A549 (cell line): ENCODE results near the gene GCDH. TPM values are rescaled to one million over a fixed set of nuclear protein-coding genes. Genes with fewer than 3 reads are reported as not detected.

Experiments
- ATAC-seq, 2 experiments: fragments of 200-7000 bp in 1 of 2; fragments of >200 bp in 1 of 2; cut with Nextera tagmentation in 1 of 2; cut with Tn5 transposase in 1 of 2; 3 replicates each; pipeline versions ENCODE4 v1.8.0 to v1.9.1; 2018 to 2020; ENCODE audit warnings: mild to moderate bottlenecking in 1 of 2, moderate library complexity in 1 of 2
- CTCF ChIA-PET: fragments of 300-600 bp; sonication (Branson Sonifier 250); formaldehyde crosslinking; extraction: SDS; loops from one replicate; lab custom pipeline; 2021; ENCODE audit warnings: antibody characterized with exemption, inconsistent platforms; lab: Yijun Ruan, JAX
- POLR2A ChIA-PET: fragments of 350-600 bp; formaldehyde crosslinking; extraction: SDS; loops from one replicate; lab custom pipeline; 2021; ENCODE audit warnings: antibody characterized with exemption, inconsistent platforms; lab: Yijun Ruan, JAX
- DNase-seq, 2 experiments: peaks; one replicate each; pipeline versions ENCODE4 v3.0.0 to v3.0.0-alpha.2; 2011 to 2016; ENCODE audit warnings: low read depth in 1 of 2, low spot score in 1 of 2
- FAIRE-seq: peaks from 2 replicates; lab custom pipeline; 2011; peaks lifted over from hg19 to GRCh38; lab: Jason Lieb, UNC
- H3K27ac ChIP-seq, 2 experiments: fragments of >200 bp; sonication (Bioruptor Twin); formaldehyde crosslinking; 3 replicates each; pipeline ENCODE4 v1.5.1; 2016 to 2017
- H3K4me1 ChIP-seq: fragments of >200 bp; sonication (Bioruptor Twin); formaldehyde crosslinking; 3 replicates; pipeline ENCODE4 v1.6.1; 2016
- H3K4me2 ChIP-seq: fragments of >200 bp; sonication (Bioruptor Twin); formaldehyde crosslinking; 3 replicates; pipeline ENCODE4 v1.6.1; 2016
- H3K4me3 ChIP-seq: fragments of >200 bp; sonication (Bioruptor Twin); formaldehyde crosslinking; 3 replicates; pipeline ENCODE4 v1.5.1; 2016
- H3K9me3 ChIP-seq: fragments of >200 bp; sonication (Bioruptor Twin); formaldehyde crosslinking; 3 replicates; pipeline ENCODE4 v1.6.1; 2016
- BCL3 ChIP-seq: fragments of >200 bp; sonication (Bioruptor Twin); formaldehyde crosslinking; IDR thresholded peaks from 3 replicates; pipeline ENCODE4 v1.6.1; 2016
- BHLHE40 ChIP-seq: IDR thresholded peaks from 2 replicates; pipeline ENCODE4 v1.6.1; 2012; ENCODE audit warnings: low read depth, low read length, inconsistent platforms
- EHMT2 ChIP-seq: fragments of 200-600 bp; sonication (generic); IDR thresholded peaks from 2 replicates; pipeline ENCODE4 v1.6.1; 2016; ENCODE audit warnings: antibody characterized with exemption, low read depth, mild to moderate bottlenecking, moderate library complexity
- ESRRA ChIP-seq: fragments of 150-350 bp; IDR thresholded peaks from 2 replicates; pipeline ENCODE4 v1.6.1; 2014; ENCODE audit warnings: mild to moderate bottlenecking, low read length, borderline replicate concordance
- FOSB ChIP-seq: fragments of 250-450 bp; sonication (Bioruptor Pico); IDR thresholded peaks from 2 replicates; pipeline ENCODE4 v1.5.0; 2020; ENCODE audit warnings: mild to moderate bottlenecking, moderate library complexity
- FOSL2 ChIP-seq, 2 experiments: fragments of 450-650 bp in 1 of 2; fragments of >200 bp in 1 of 2; sonication (Bioruptor Twin) in 1 of 2; formaldehyde crosslinking; IDR thresholded peaks; 2 replicates each; pipeline versions ENCODE4 v1.5.0 to v1.6.1; 2016 to 2020; ENCODE audit warnings: mild to moderate bottlenecking in 1 of 2, moderate library complexity in 1 of 2
- HMGXB4 ChIP-seq: fragments of 250-450 bp; sonication (Bioruptor Pico); IDR thresholded peaks from 2 replicates; pipeline ENCODE4 v1.5.0; 2021; ENCODE audit warnings: mild to moderate bottlenecking, moderate library complexity, borderline replicate concordance
- HOXB13 ChIP-seq: fragments of 250-450 bp; sonication (Bioruptor Pico); IDR thresholded peaks from 2 replicates; pipeline ENCODE4 v1.5.0; 2020; ENCODE audit warnings: low read depth, mild to moderate bottlenecking, moderate library complexity
- HOXB5 ChIP-seq: fragments of 250-450 bp; sonication (Bioruptor Pico); IDR thresholded peaks from 2 replicates; pipeline ENCODE4 v1.5.0; 2020; ENCODE audit warnings: mild to moderate bottlenecking, moderate library complexity
- JUN ChIP-seq, 2 experiments: fragments of >200 bp; sonication (Bioruptor Twin); formaldehyde crosslinking; IDR thresholded peaks; 2 replicates in 1 of 2; 3 replicates in 1 of 2; pipeline ENCODE4 v1.6.1; 2016 to 2017
- KDM5A ChIP-seq: fragments of 200-600 bp; sonication (generic); IDR thresholded peaks from 2 replicates; pipeline ENCODE4 v1.6.1; 2016; ENCODE audit warnings: antibody characterized with exemption, mild to moderate bottlenecking
- MAX ChIP-seq: IDR thresholded peaks from 2 replicates; pipeline ENCODE4 v1.6.1; 2012
- NPAS2 ChIP-seq: fragments of 250-450 bp; sonication (Bioruptor Pico); IDR thresholded peaks from 2 replicates; pipeline ENCODE4 v1.8.0; 2022; ENCODE audit warnings: mild to moderate bottlenecking, moderate library complexity, borderline replicate concordance
- PHF8 ChIP-seq: fragments of 200-600 bp; sonication (generic); IDR thresholded peaks from 2 replicates; pipeline ENCODE4 v1.6.1; 2016; ENCODE audit warnings: low read depth, mild to moderate bottlenecking, antibody characterized with exemption, moderate library complexity, borderline replicate concordance
- POLR2A ChIP-seq: IDR thresholded peaks from 2 replicates; pipeline ENCODE4 v1.6.1; 2012; ENCODE audit warnings: mild to moderate bottlenecking, low read length
- POLR2AphosphoS2 ChIP-seq: conservative IDR thresholded peaks from 2 replicates; pipeline ENCODE4 v1.6.1; 2012; ENCODE audit warnings: low read length, improper control_type of control experiment, inconsistent platforms
- RAD21 ChIP-seq, 2 experiments: fragments of >200 bp in 1 of 2; sonication (Bioruptor Twin) in 1 of 2; formaldehyde crosslinking in 1 of 2; IDR thresholded peaks in 1 of 2; conservative IDR thresholded peaks in 1 of 2; 2 replicates in 1 of 2; 3 replicates in 1 of 2; pipeline ENCODE4 v1.6.1; 2012 to 2018; ENCODE audit warnings: inconsistent platforms in 1 of 2
- REST ChIP-seq: fragments of 200-600 bp; sonication (generic); IDR thresholded peaks from 2 replicates; pipeline ENCODE4 v1.6.1; 2016; ENCODE audit warnings: antibody characterized with exemption, mild to moderate bottlenecking, moderate library complexity
- RFX5 ChIP-seq: fragments of 450-650 bp; IDR thresholded peaks from 2 replicates; pipeline ENCODE4 v1.7.1; 2014; ENCODE audit warnings: antibody characterized with exemption, mild to moderate bottlenecking, moderate library complexity
- TFCP2L1 ChIP-seq: fragments of 250-450 bp; sonication (Bioruptor Pico); IDR thresholded peaks from 2 replicates; pipeline ENCODE4 v1.5.0; 2021; ENCODE audit warnings: mild to moderate bottlenecking
- TP53 ChIP-seq: fragments of 250-450 bp; sonication (Bioruptor Pico); IDR thresholded peaks from 2 replicates; pipeline ENCODE4 v1.5.0; 2021; ENCODE audit warnings: mild to moderate bottlenecking, moderate library complexity
- ZNF302 ChIP-seq: fragments of 250-450 bp; sonication (Bioruptor Pico); IDR thresholded peaks from 2 replicates; pipeline ENCODE4 v1.9.0; 2021; ENCODE audit warnings: inconsistent platforms, mild to moderate bottlenecking, moderate library complexity
- WGBS: methylation state at CpG from one replicate; pipeline ENCODE4 v1.1.6; 2017; ENCODE audit errors: missing lambda C conversion rate; 5-methylcytosine and 5-hydroxymethylcytosine counted together
- polyA plus RNA-seq, 4 experiments: library from polyadenylated mRNA; depleted of rRNA in 3 of 4; stranded (reverse); fragments of >200 nt; fragmentation: RNase III in 1 of 4; extraction: RNeasy Plus Mini Kit Qiagen cat#74134 plus additional on column Dnase treatment in 1 of 4; gene quantifications; 2 replicates in 3 of 4; 3 replicates in 1 of 4; pipeline ENCODE4 v1.2.3, GENCODE V29; 2011 to 2017

The GCDH gene
- polyA plus RNA-seq, 2 of the 4 experiments (the other 2 are of a cell fraction), result 8.8 to 15.2 TPM

- FAIRE-seq, result no peak
- H3K9me3 ChIP-seq, result no peaks in the 10 kb centered on the region
- H3K4me3 ChIP-seq, result no peak overlapping the region
- H3K4me1 ChIP-seq, result no peaks in the 10 kb centered on the region
- ChIA-PET POLR2A (no interaction called here), CTCF (interaction anchor here (0.6 to 3.4 kb wide), 7 partner anchors 10 to 178 kb away, joined by 3 to 23 read pairs (median 4); no protein-coding TSS in a partner anchor)
- peak in 1 of 2 experiments; percentile 34; a peak in 2 of 6 replicates for ATAC-seq
- no peak overlapping the region for H3K27ac ChIP-seq
- H3K4me2 ChIP-seq, result no peak overlapping the region
- WGBS, result 66% methylated on average over 27 of the region's 34 CpGs
- no peak for DNase-seq
- TF ChIP-seq RFX5, result no peak
- TF ChIP-seq ZNF302 (CRISPR knock-in tag), result no peak
- TF ChIP-seq JUN (IDR thresholded peaks at IDR 0.05), result no peak
- no peak for TF ChIP-seq FOSL2 (IDR thresholded peaks at IDR 0.05)
- TF ChIP-seq FOSL2 (CRISPR knock-in tag; IDR thresholded peaks at IDR 0.05), result no peak
- TF ChIP-seq POLR2AphosphoS2, result no peak
- TF ChIP-seq NPAS2 (CRISPR knock-in tag), result no peak
- no peak for TF ChIP-seq POLR2A
- TF ChIP-seq PHF8, result no peak
- TF ChIP-seq RAD21 (conservative IDR thresholded peaks at IDR 0.05 in 1 of 2, IDR thresholded peaks at IDR 0.05 in 1 of 2), result no peak
- no peak for TF ChIP-seq MAX
- TF ChIP-seq TFCP2L1 (CRISPR knock-in tag), result no peak
- no peak for TF ChIP-seq FOSB (CRISPR knock-in tag)
- no peak for TF ChIP-seq REST
- no peak for TF ChIP-seq BHLHE40
- no peak for TF ChIP-seq HOXB5
Measured at GRCh38 chr19:12864721-12865715, 25.9 kb upstream of the GCDH start.

GRCh38 chr19:12865746-12866415, 25.1 kb upstream of the GCDH start:
- H3K27ac ChIP-seq, result no peak overlapping the region
- H3K4me2 ChIP-seq, result no peak overlapping the region
- no peaks in the 10 kb centered on the region for H3K4me1 ChIP-seq
- H3K9me3 ChIP-seq, result no peaks in the 10 kb centered on the region
- FAIRE-seq (no peak), DNase-seq (no peak), ATAC-seq (no peak)
- no peak overlapping the region for H3K4me3 ChIP-seq
- CTCF ChIA-PET, result interaction anchor here (1.1 to 3.4 kb wide), 2 partner anchors 19 to 20 kb away, joined by 3 to 23 read pairs; no protein-coding TSS in a partner anchor
- WGBS, result 83% methylated on average over 9 of the region's 19 CpGs
- POLR2A ChIA-PET, result no interaction called here
- TF ChIP-seq KDM5A (no peak), TFCP2L1 (CRISPR knock-in tag) (no peak), BCL3 (no peak), EHMT2 (no peak), REST (no peak), TP53 (CRISPR knock-in tag) (no peak), ESRRA (no peak), HOXB5 (no peak), HMGXB4 (CRISPR knock-in tag) (no peak), HOXB13 (CRISPR knock-in tag) (no peak), RFX5 (no peak), POLR2A (no peak)
